ENCODE measurements around the gene EPS8L2. TPM values are rescaled to one million over a fixed set of nuclear protein-coding genes. Genes with fewer than 3 reads are reported as not detected.

The EPS8L2 gene
- total and polyA plus RNA-seq, 2 of the 8 experiments (the other 6 are each of a cell fraction or from before 2014, with no cell fraction given) = 38.5 to 57.0 TPM

GRCh38 chr11:776263-776560 lies 70.2 kb downstream of the EPS8L2 start:
- H2BK120ac ChIP-seq (replicated peaks; ENCODE audit: low read depth, low read length) = no peak overlapping the region
- peaks cover 3 to 11% (median 5%) of the 10 kb centered on the region in 4 experiments; a peak in 4 of 8 replicates for H3K36me3 ChIP-seq (ENCODE audit: control insufficient read depth in 2 of 4, insufficient read depth in 4 of 4, low read length in 3 of 4)
- peak overlapping the region; percentile 36 for H3K4ac ChIP-seq (replicated peaks; ENCODE audit: insufficient read length, low read depth, low read length)
- H3K27me3 ChIP-seq (replicated peaks in 1 of 4; ENCODE audit: control insufficient read depth in 3 of 4, extremely low read depth in 1 of 4, insufficient read depth in 3 of 4, low read length in 3 of 4) = no peaks in the 10 kb centered on the region
- H4K20me1 ChIP-seq (replicated peaks in 1 of 2; ENCODE audit: control insufficient read depth in 1 of 2, insufficient read depth in 2 of 2, low read length in 2 of 2) = peaks cover 18 to 31% of the 10 kb centered on the region in 2 experiments
- H3K9ac ChIP-seq (replicated peaks in 1 of 4; ENCODE audit: extremely low read depth in 1 of 4, low read depth in 3 of 4, low read length in 3 of 4) = no peak overlapping the region; a peak in 4 of 7 replicates
- POLR2A ChIA-PET (ENCODE audit: partially characterized antibody) = interaction anchor here (0.5 to 35.3 kb wide), 16 partner anchors 10 to 278 kb away, joined by 3 to 636 read pairs (median 5); partner anchors contain the start of genes CEND1, PNPLA2, RPLP2 and TALDO1
- DNase-seq (ENCODE audit: low read depth in 1 of 2, low spot score in 2 of 2) (peak in 1 of 2 experiments; percentile 50), FAIRE-seq (no peak)
- no peaks in the 10 kb centered on the region for H3K9me3 ChIP-seq (ENCODE audit: insufficient read depth in 2 of 2, low read depth in 1 of 2, low read length in 1 of 2)
- H2AFZ ChIP-seq (ENCODE audit: low read length) = no peak overlapping the region
- peak overlapping the region; percentile 82 to 86 for H3K4me2 ChIP-seq (ENCODE audit: insufficient read depth in 1 of 2, low read depth in 2 of 2, low read length in 2 of 2)
- peaks cover 13% of the 10 kb centered on the region; the same call in 1 of the 2 replicates for H3K23me2 ChIP-seq (ENCODE audit: low read depth, low read length)
- H3K79me2 ChIP-seq (ENCODE audit: control insufficient read depth in 1 of 2, insufficient read depth in 2 of 2, low read length in 2 of 2) = peaks cover 7 to 43% of the 10 kb centered on the region in 2 experiments; a peak in 3 of 4 replicates
- WGBS, 2 experiments (ENCODE audit: extremely low coverage in 1 of 2, insufficient coverage in 1 of 2, insufficient read length in 1 of 2, insufficient replicate concordance in 2 of 2, low coverage in 1 of 2, low lambda C conversion rate in 2 of 2, missing lambda C conversion rate in 1 of 2) = 43% methylated on average over 7 of the region's 11 CpGs; no CpG with 5 or more reads in 1 of the 2 experiments
- H2BK20ac ChIP-seq (ENCODE audit: low read length) = no peak overlapping the region
- peak overlapping the region; percentile 62; the same call in 1 of the 2 replicates for H4K8ac ChIP-seq (ENCODE audit: extremely low read depth, insufficient read depth, low read length)
- H4K91ac ChIP-seq (replicated peaks; ENCODE audit: insufficient read length, low read length) = peak overlapping the region; percentile 45
- CTCF ChIA-PET (ENCODE audit: partially characterized antibody) = interaction anchor here (0.6 to 2.9 kb wide), 12 partner anchors 10 to 923 kb away, joined by 3 to 15 read pairs (median 4); no protein-coding TSS in a partner anchor
- H3K79me1 ChIP-seq (ENCODE audit: low read depth, low read length) = 0 out of 2 replicates have a peak, but pooled peaks cover 6% of the 10 kb centered on the region
- peak overlapping the region; percentile 92 for H3K56ac ChIP-seq (replicated peaks; ENCODE audit: insufficient read length, low read depth, low read length)
- H2BK15ac ChIP-seq (ENCODE audit: low read length) = no peak overlapping the region
- H3K4me3 ChIP-seq (ENCODE audit: extremely low read depth in 1 of 4, insufficient read depth in 2 of 4, low read depth in 3 of 4, low read length in 4 of 4) = peak overlapping the region; percentile 77 to 91 (median 85)
- 0 out of 2 replicates have a peak overlapping the region, but pooled peaks have one; percentile 77 for H2BK5ac ChIP-seq (ENCODE audit: low read depth, low read length)
- H3K23ac ChIP-seq (ENCODE audit: insufficient read length) = no peak overlapping the region
- H3K14ac ChIP-seq (ENCODE audit: insufficient read length) = no peak overlapping the region
- peak overlapping the region; percentile 81; the same call in 1 of the 2 replicates for H3K18ac ChIP-seq (ENCODE audit: extremely low read depth, low read length)
- H4K5ac ChIP-seq (ENCODE audit: insufficient read length, low read depth, low read length) = peak overlapping the region; percentile 63
- H2BK12ac ChIP-seq (ENCODE audit: low read depth, low read length) = no peak overlapping the region
- H3K27ac ChIP-seq (ENCODE audit: low read depth, low read length) = no peak overlapping the region
- no peak overlapping the region for H2AK5ac ChIP-seq (ENCODE audit: low read depth, low read length)
- peaks cover 0 to 15% (median 7%) of the 10 kb centered on the region in 4 experiments; a peak in 6 of 7 replicates for H3K4me1 ChIP-seq (replicated peaks in 1 of 4; ENCODE audit: control insufficient read depth in 3 of 4, insufficient read depth in 4 of 4, low read length in 3 of 4)
- no peak for TF ChIP-seq CHD2 (IDR thresholded peaks at IDR 0.05; ENCODE audit: low read length)
- no peak for TF ChIP-seq HDAC6 (IDR thresholded peaks at IDR 0.05; ENCODE audit: low read depth, low read length)
- no peak for TF ChIP-seq JUN (IDR thresholded peaks at IDR 0.05; ENCODE audit: low read depth, low read length)
- TF ChIP-seq CREB1 (IDR thresholded peaks at IDR 0.05) = no peak
- no peak for TF ChIP-seq KDM5A (IDR thresholded peaks at IDR 0.05; ENCODE audit: low read length)
- TF ChIP-seq EGR1 (IDR thresholded peaks at IDR 0.05; ENCODE audit: borderline replicate concordance, low read depth, low read length) = no peak
- no peak for TF ChIP-seq YY1 (IDR thresholded peaks at IDR 0.05; ENCODE audit: low read depth, low read length)
- TF ChIP-seq E2F6 (IDR thresholded peaks at IDR 0.05) = no peak
- no peak for TF ChIP-seq EP300 (IDR thresholded peaks at IDR 0.05; ENCODE audit: borderline replicate concordance in 1 of 2, low read depth in 2 of 2, low read length in 2 of 2)
- TF ChIP-seq SIX5 (IDR thresholded peaks at IDR 0.05; ENCODE audit: low read depth, low read length) = no peak
- TF ChIP-seq SP4 (IDR thresholded peaks at IDR 0.05; ENCODE audit: low read length) = no peak
- no peak for TF ChIP-seq ZNF274 (IDR thresholded peaks at IDR 0.05; ENCODE audit: borderline replicate concordance, extremely low read depth, low read length)
- TF ChIP-seq MAFK (IDR thresholded peaks at IDR 0.05; ENCODE audit: low read depth, low read length) = no peak
- no peak for TF ChIP-seq MAX (IDR thresholded peaks at IDR 0.05)

All from H1 (cell line).